ES-I3 (cell line): ENCODE results near the gene CXCL5.

ENCODE experiments used
- H3K36me3 ChIP-seq: 2 replicates; pipeline ENCODE4 v1.6.1; 2013; ENCODE audit warnings: mild to moderate bottlenecking, low read length, control low read depth, moderate library complexity; ENCODE audit not compliant: insufficient read depth
- H3K4me1 ChIP-seq: 2 replicates; pipeline ENCODE4 v1.6.1; 2013; ENCODE audit warnings: mild to moderate bottlenecking, control low read depth, low read length; ENCODE audit not compliant: insufficient read depth
- H3K9ac ChIP-seq: 2 replicates; pipeline ENCODE4 v1.6.1; 2013; ENCODE audit warnings: low read depth, mild to moderate bottlenecking, low read length, moderate library complexity
- H3K9me3 ChIP-seq: 2 replicates; pipeline ENCODE4 v1.6.1; 2013; ENCODE audit warnings: mild to moderate bottlenecking, low read length, moderate library complexity; ENCODE audit not compliant: control insufficient read depth, insufficient read depth

The CXCL5 gene

GRCh38 chr4:73945674-73946449 is 52.6 kb downstream of the CXCL5 start:
- Histone ChIP-seq H3K4me1 (0 out of 2 replicates have a peak, but pooled peaks cover 7% of the 10 kb centered on the region), H3K9me3 (no peaks in the 10 kb centered on the region), H3K36me3 (no peaks in the 10 kb centered on the region)

More at GRCh38 chr4:73945674-73946449, 52.6 kb downstream of the CXCL5 start:
- no peak overlapping the region for H3K9ac ChIP-seq
